Measurements from ENCODE around the gene CD248. TPM values are rescaled to one million over a fixed set of nuclear protein-coding genes. Genes with fewer than 3 reads are reported as not detected.

Gene CD248
- total and polyA plus RNA-seq, 3 donors from 2014 or later, result 3.9 to 35.5 (median 6.4) TPM

DNA sequence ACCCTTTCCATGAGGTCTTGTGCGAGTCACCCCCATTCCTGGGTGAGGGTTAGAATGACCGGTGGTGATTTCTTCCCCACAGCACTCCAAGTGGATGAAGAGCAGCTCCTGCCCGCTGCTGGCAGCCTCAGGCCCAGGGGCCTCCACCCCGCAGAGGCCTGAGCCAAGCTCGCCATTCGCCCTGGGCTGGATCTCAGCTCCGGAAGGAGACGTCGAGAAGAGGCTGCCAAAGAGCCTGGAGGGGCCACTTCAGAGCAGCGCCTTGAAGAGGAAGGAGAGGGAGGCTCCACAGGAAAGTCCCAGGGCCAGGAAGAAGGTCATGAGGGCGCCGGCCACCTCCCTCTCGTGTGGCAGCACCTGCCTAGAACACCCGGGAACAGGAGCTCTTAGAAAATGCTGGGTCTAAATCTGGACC, 46.4 kb upstream of the CD248 start:
- no peaks in the 10 kb centered on the region for H3K9me3 ChIP-seq
- intact Hi-C loops (cut with DNase I; ENCODE audit: low total_unique reads), result no loop called here
- H3K27me3 ChIP-seq, result no peaks in the 10 kb centered on the region
- H3K27ac ChIP-seq, result no peak overlapping the region
- H3K4me1 ChIP-seq, result no peaks in the 10 kb centered on the region
- 77 to 85% methylated on average over 7 to 14 of the region's 14 CpGs for WGBS, 2 donors
- TF ChIP-seq POLR2A (IDR thresholded peaks at IDR 0.05), result no peak
- TF ChIP-seq, protein P1, sequence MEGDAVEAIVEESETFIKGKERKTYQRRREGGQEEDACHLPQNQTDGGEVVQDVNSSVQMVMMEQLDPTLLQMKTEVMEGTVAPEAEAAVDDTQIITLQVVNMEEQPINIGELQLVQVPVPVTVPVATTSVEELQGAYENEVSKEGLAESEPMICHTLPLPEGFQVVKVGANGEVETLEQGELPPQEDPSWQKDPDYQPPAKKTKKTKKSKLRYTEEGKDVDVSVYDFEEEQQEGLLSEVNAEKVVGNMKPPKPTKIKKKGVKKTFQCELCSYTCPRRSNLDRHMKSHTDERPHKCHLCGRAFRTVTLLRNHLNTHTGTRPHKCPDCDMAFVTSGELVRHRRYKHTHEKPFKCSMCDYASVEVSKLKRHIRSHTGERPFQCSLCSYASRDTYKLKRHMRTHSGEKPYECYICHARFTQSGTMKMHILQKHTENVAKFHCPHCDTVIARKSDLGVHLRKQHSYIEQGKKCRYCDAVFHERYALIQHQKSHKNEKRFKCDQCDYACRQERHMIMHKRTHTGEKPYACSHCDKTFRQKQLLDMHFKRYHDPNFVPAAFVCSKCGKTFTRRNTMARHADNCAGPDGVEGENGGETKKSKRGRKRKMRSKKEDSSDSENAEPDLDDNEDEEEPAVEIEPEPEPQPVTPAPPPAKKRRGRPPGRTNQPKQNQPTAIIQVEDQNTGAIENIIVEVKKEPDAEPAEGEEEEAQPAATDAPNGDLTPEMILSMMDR (IDR thresholded peaks at IDR 0.05), result no peak
- no peaks in the 10 kb centered on the region for H3K36me3 ChIP-seq (ENCODE audit: low read depth, missing control alignments)
- no peak for DNase-seq
- H3K4me3 ChIP-seq, result no peak overlapping the region

DNA sequence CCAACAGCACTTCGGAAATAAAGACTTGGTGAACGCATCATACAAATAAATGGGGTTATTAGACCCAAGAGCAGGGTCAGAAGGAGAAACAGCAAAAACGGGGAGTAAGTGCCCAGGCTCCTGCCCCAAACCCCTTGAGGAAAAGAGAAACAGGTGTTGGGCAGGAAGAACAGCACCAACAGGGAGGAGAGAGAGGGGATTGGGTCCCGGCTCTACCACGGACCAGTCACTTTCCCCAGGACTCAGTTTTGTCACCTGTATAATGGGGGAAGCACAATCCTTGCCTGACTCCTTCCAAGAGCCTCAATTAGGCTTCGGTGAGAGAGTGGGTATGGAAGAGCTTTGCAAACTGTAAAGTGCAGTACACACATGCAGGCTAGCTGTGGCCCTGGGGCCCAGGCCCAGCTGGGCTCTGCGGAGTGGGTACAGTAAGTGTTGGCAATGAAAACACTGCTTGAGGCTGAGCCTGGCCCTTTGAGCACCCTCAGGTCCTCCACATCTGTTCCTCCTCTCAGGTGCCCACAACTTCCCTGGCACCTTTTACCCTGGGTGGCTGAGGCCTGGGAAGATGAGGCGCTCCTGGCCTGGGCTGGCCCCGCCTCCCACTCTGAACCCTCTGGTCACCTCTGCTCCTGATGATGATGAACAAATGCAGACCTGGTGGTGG, 45.8 kb upstream of the CD248 start:
- intact Hi-C loops (cut with DNase I; ENCODE audit: low total_unique reads), result no loop called here
- no peaks in the 10 kb centered on the region for H3K9me3 ChIP-seq
- no peak for TF ChIP-seq POLR2A (IDR thresholded peaks at IDR 0.05)
- TF ChIP-seq, protein P1 (IDR thresholded peaks at IDR 0.05), result no peak
- H3K36me3 ChIP-seq (ENCODE audit: low read depth, missing control alignments), result no peaks in the 10 kb centered on the region
- H3K4me3 ChIP-seq, result no peak overlapping the region
- no peaks in the 10 kb centered on the region for H3K4me1 ChIP-seq
- DNase-seq, result no peak
- H3K27me3 ChIP-seq, result no peaks in the 10 kb centered on the region
- 82 to 87% methylated on average over 9 of the region's 9 CpGs for WGBS, 2 donors
- no peak overlapping the region for H3K27ac ChIP-seq

DNA sequence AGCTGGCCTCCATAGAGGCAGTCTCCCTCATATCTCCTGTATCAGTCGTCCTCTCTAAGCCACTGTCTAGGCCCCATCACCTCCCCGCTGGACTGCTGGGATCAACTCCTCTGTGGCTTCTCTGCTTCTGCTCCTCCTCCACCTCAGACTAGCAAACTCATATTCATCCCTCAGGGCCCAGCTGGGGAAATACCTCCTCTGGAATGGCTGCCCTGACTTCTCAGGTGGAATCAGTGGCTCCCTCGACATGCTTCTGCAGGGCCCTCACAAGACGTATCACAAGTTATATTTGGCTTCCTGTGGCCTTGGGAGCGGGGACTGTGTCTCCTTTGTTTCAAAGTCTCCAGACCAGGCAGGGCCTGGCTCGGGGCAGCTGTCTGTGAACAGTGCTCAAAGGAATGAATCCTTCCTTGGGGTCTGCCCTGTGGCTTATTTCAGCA, 44.7 kb upstream of the CD248 start:
- TF ChIP-seq, protein P1 (IDR thresholded peaks at IDR 0.05), result no peak
- TF ChIP-seq POLR2A (IDR thresholded peaks at IDR 0.05), result no peak
- Histone ChIP-seq H3K27me3 (no peaks in the 10 kb centered on the region), H3K27ac (no peak overlapping the region), H3K4me1 (no peaks in the 10 kb centered on the region), H3K36me3 (ENCODE audit: low read depth, missing control alignments) (no peaks in the 10 kb centered on the region), H3K4me3 (no peak overlapping the region), H3K9me3 (no peaks in the 10 kb centered on the region)
- intact Hi-C loops (cut with DNase I; ENCODE audit: low total_unique reads), result no loop called here
- 53 to 78% methylated on average over 5 to 6 of the region's 6 CpGs for WGBS, 2 donors
- peak; percentile 60 for DNase-seq

DNA sequence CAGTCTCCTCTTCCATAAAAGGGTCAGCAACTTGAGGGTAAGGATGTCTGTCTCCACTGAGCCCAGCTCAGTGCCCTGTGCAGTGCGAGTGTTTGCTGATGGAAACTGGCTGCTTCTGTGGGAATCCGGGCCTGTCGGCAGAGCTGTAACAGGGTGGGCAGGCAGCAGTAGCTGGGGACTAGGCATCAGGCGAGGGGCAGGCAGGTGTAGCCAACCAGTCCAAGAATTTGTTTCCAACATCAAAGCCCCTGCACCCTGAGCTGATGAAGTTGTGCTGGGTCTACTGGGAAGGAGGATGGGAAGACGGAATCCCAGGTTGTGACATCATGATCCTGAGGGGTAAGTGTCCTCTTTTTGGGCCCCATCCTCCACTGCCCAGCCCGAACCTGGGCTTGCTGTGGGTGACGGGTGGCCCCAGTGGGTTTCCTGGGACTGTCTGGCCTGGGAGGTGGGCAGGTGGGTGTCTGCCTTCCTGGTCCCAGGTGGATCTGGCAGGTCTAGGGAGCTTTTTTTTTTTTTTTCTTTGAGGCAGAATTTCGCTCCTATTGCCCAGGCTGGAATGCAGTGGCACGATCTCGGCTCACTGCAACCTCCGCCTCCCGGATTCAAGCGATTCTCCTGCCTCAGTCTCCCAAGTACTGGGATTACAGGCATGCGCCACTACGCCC, 43.7 kb upstream of the CD248 start:
- Histone ChIP-seq H3K9me3 (no peaks in the 10 kb centered on the region), H3K4me1 (no peaks in the 10 kb centered on the region), H3K27me3 (no peaks in the 10 kb centered on the region), H3K27ac (no peak overlapping the region), H3K36me3 (ENCODE audit: low read depth, missing control alignments) (no peaks in the 10 kb centered on the region), H3K4me3 (no peak overlapping the region)
- intact Hi-C loops (cut with DNase I; ENCODE audit: low total_unique reads), result no loop called here
- no peak for DNase-seq
- 93 to 97% methylated on average over 9 to 15 of the region's 15 CpGs for whole genome bisulfite sequencing, 2 donors
- TF ChIP-seq, protein P1 (IDR thresholded peaks at IDR 0.05), result no peak

Measured in testis (tissue), 3 donors.